Common myeloid progenitor, CD34-positive (primary cell): ENCODE results near the gene ATXN1.

Experiments
- CTCF ChIA-PET: fragments of 350-600 bp; sonication (Branson Sonifier 250); formaldehyde crosslinking; loops from one replicate; lab custom pipeline; 2021; ENCODE audit warnings: antibody characterized with exemption; lab: Charles Lee
- POLR2A ChIA-PET: fragments of 350-600 bp; sonication (Branson Sonifier 250); formaldehyde crosslinking; loops from one replicate; lab custom pipeline; 2021; ENCODE audit warnings: antibody characterized with exemption; lab: Charles Lee
- DNase-seq, 3 donors: peaks; one replicate each; pipeline versions ENCODE4 v3.0.0 to v3.0.0-alpha.2; 2013
- H3K27ac ChIP-seq, 2 experiments: 1 replicate in 1 of 2; 2 replicates in 1 of 2; pipeline ENCODE4 v1.7.0; 2013; ENCODE audit warnings: inconsistent platforms in 2 of 2, low read length in 2 of 2, mild to moderate bottlenecking in 2 of 2, low read depth in 1 of 2, moderate library complexity in 1 of 2; ENCODE audit not compliant: severe bottlenecking in 2 of 2, insufficient read depth in 1 of 2, poor library complexity in 1 of 2
- H3K27me3 ChIP-seq, 5 experiments: replicated peaks in 2 of 5; 1 replicate in 3 of 5; 2 replicates in 2 of 5; pipeline versions ENCODE4 v1.6.1 to v1.7.0; 2013; ENCODE audit warnings: low read length in 4 of 5, mild to moderate bottlenecking in 2 of 5, moderate library complexity in 2 of 5, inconsistent platforms in 1 of 5; ENCODE audit not compliant: insufficient read depth in 5 of 5, control insufficient read depth in 4 of 5
- H3K36me3 ChIP-seq, 4 experiments: 1 replicate in 2 of 4; 2 replicates in 2 of 4; pipeline versions ENCODE4 v1.6.1 to v1.7.0; 2013; ENCODE audit warnings: low read length in 3 of 4, control low read depth in 1 of 4, mild to moderate bottlenecking in 1 of 4; ENCODE audit not compliant: control insufficient read depth in 4 of 4, insufficient read depth in 4 of 4
- H3K4me1 ChIP-seq, 4 experiments: 1 replicate in 3 of 4; 2 replicates in 1 of 4; pipeline versions ENCODE4 v1.6.1 to v1.7.1; 2013; ENCODE audit warnings: low read length in 3 of 4, mild to moderate bottlenecking in 3 of 4, control low read depth in 1 of 4, inconsistent platforms in 1 of 4, moderate library complexity in 1 of 4; ENCODE audit not compliant: control insufficient read depth in 4 of 4, insufficient read depth in 4 of 4; ENCODE audit errors: control extremely low read depth in 1 of 4
- H3K4me3 ChIP-seq, 7 experiments: 1 replicate in 4 of 7; 2 replicates in 3 of 7; pipeline versions ENCODE4 v1.5.1 to v1.7.0; 2013; ENCODE audit warnings: mild to moderate bottlenecking in 7 of 7, low read length in 6 of 7, moderate library complexity in 6 of 7, inconsistent platforms in 2 of 7, low read depth in 2 of 7, control low read depth in 1 of 7; ENCODE audit not compliant: insufficient read depth in 4 of 7, control insufficient read depth in 1 of 7; ENCODE audit errors: extremely low read depth in 1 of 7
- H3K9me3 ChIP-seq, 5 experiments: 1 replicate in 4 of 5; 2 replicates in 1 of 5; pipeline versions ENCODE4 v1.6.1 to v1.7.1; 2013; ENCODE audit warnings: low read length in 4 of 5, mild to moderate bottlenecking in 2 of 5, inconsistent platforms in 1 of 5, low read depth in 1 of 5, moderate library complexity in 1 of 5; ENCODE audit not compliant: control insufficient read depth in 4 of 5, insufficient read depth in 2 of 5; ENCODE audit errors: control extremely low read depth in 1 of 5
- WGBS: methylation state at CpG from one replicate; pipeline ENCODE4 v1.1.5; 2013; ENCODE audit not compliant: insufficient coverage; 5-methylcytosine and 5-hydroxymethylcytosine counted together

ATXN1 gene

DNA sequence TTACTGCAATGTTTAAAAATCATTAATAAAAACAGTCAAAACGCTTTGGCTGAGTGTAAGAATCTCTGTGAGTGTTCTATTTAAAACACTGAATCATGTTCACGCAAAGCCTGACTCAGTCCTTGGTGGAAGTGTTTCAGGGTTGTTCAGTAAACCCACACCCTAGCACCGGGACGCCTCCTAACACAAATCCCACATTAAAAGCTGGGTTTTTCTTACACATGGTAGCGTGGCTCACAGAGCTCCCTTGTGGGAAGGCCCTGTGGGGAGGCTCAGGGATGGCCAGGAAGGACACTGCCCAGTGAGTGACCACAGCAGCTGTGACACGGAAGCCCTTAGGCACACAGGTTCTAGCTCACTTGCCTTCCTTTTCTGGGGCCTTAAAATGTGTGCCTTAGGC is 442.7 kb downstream of the ATXN1 start:
- no peak for DNase-seq
- no peaks in the 10 kb centered on the region for H3K9me3 ChIP-seq
- H3K4me1 ChIP-seq: peaks cover 18 to 43% (median 35%) of the 10 kb centered on the region in 4 experiments
- no peak overlapping the region for H3K27ac ChIP-seq
- no peak overlapping the region for H3K4me3 ChIP-seq
- CTCF ChIA-PET: interaction anchor here (0.9 to 6.3 kb wide), 4 partner anchors 10 to 80 kb away, joined by 3 to 46 read pairs (median 11); partner anchors contain the start of gene GMPR
- H3K36me3 ChIP-seq: no peaks in the 10 kb centered on the region
- POLR2A ChIA-PET: no interaction called here
- no peaks in the 10 kb centered on the region for H3K27me3 ChIP-seq
- WGBS: 92% methylated on average over 4 of the region's 6 CpGs

DNA sequence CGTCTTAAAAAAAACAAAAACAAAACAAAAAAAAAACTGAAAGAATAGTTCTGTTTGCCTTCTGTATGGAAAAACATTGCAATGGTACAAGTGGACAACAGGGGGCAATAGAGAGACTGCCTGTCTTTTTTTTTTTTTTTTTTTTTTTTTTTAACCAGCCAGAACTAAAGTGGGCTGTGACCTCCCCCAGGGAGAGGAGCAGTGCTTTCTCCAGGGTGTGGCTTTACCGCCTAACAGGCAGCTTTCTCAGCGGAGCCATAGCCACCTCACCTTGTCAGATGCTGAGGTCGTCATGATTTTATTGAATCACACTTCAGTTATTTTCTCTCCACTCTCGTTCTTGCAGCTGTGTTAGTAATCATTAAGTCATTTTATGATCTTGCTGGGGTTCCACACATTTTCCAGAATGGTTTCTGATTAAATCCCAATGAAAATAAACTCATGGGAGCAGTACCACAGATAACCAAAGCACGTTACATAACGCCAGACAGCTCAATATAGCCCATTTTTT is 444.5 kb downstream of the ATXN1 start:
- ChIA-PET POLR2A (no interaction called here), CTCF (interaction anchor here (0.6 to 6.3 kb wide), 11 partner anchors 8 to 1717 kb away, joined by 3 to 46 read pairs (median 4); no protein-coding TSS in a partner anchor)
- Histone ChIP-seq H3K27me3 (no peaks in the 10 kb centered on the region), H3K27ac (no peak overlapping the region), H3K4me3 (no peak overlapping the region), H3K4me1 (peaks cover 14 to 33% (median 26%) of the 10 kb centered on the region in 4 experiments), H3K9me3 (no peaks in the 10 kb centered on the region), H3K36me3 (no peaks in the 10 kb centered on the region)
- peak; percentile 55 to 67 (median 57) for DNase-seq
- 87% methylated on average over 3 of the region's 7 CpGs for WGBS

DNA sequence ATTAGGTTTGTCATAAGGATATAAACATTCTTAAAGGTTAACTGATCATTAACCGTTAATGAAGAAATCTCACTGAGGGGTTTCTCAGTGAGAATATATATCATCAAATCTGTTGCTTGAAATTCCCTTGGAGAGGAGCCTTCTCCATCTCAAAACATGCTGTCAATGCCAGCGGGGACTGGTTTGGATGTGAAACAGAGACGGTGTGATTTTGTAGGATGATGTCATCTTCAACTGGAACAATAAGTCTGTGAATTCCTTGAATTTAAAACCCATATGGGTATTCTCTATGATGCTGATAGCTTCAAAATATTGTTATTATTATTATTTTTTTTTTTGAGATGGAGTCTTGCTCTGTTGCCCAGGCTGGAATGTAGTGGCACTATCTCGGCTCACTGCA is 447.0 kb downstream of the ATXN1 start:
- no peaks in the 10 kb centered on the region for H3K9me3 ChIP-seq
- peaks cover 0 to 1% (median 0%) of the 10 kb centered on the region in 4 experiments for H3K36me3 ChIP-seq
- WGBS: 100% methylated on average over 1 of the region's 4 CpGs
- ChIA-PET POLR2A (interaction anchor here (0.6 kb wide), 1 partner anchor 37 kb away, joined by 4 read pairs; no protein-coding TSS in a partner anchor), CTCF (interaction anchor here (1.0 to 2.4 kb wide), 2 partner anchors 15 to 76 kb away, joined by 3 to 7 read pairs; partner anchors contain the start of gene GMPR)
- no peaks in the 10 kb centered on the region for H3K27me3 ChIP-seq
- peaks cover 4 to 13% (median 8%) of the 10 kb centered on the region in 4 experiments for H3K4me1 ChIP-seq
- no peak overlapping the region for H3K4me3 ChIP-seq
- no peak for DNase-seq
- H3K27ac ChIP-seq: no peak overlapping the region

DNA sequence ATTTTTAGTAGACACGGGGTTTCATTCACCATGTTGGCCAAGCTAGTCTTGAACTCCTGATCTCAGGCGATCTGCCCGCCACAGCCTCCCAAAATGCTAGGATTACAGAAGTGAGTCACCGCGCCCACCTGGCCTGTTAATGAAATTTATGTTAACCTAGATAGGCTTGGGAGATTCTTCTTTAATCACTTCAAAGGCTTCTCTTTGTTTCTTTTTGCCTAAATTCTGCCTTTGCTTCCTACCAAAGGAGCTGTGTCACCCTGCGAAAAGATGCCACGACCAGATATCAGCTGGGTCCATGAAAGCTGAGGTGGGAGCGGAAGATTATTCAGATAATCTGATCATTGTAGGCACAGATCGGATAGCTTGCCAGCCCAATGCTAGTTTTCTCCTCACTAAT is 447.5 kb downstream of the ATXN1 start:
- Histone ChIP-seq H3K4me1 (peaks cover 0 to 10% (median 2%) of the 10 kb centered on the region in 4 experiments), H3K27me3 (no peaks in the 10 kb centered on the region), H3K27ac (no peak overlapping the region), H3K4me3 (no peak overlapping the region), H3K36me3 (peaks cover 0 to 3% (median 0%) of the 10 kb centered on the region in 4 experiments), H3K9me3 (no peaks in the 10 kb centered on the region)
- 69% methylated on average over 4 of the region's 9 CpGs for WGBS
- no peak for DNase-seq
- ChIA-PET POLR2A (interaction anchor here (0.6 kb wide), 1 partner anchor 36 kb away, joined by 4 read pairs; no protein-coding TSS in a partner anchor), CTCF (interaction anchor here (1.0 to 2.4 kb wide), 2 partner anchors 14 to 75 kb away, joined by 3 to 7 read pairs; partner anchors contain the start of gene GMPR)

DNA sequence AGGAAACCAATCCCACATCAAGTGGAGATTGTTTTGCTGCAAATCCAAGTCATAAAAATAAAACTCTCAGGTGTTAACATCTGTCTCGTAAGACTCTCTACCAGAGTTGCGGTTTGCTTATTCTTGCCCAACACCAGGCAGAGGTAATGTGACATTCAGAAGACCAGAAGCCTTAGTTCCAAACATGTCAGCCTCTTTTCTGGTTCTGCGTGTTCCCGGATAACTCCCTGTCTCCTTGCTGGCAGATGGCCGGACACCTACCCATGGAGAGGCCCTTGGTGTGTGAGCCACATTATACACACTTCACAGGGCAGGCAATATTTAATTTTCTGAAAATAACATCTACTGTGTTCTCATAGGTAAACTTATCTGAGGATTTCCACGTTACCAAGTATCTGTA is 449.5 kb downstream of the ATXN1 start:
- H3K36me3 ChIP-seq: peaks cover 0 to 3% (median 0%) of the 10 kb centered on the region in 4 experiments
- WGBS: 100% methylated on average over 3 of the region's 6 CpGs
- no peak for DNase-seq
- POLR2A ChIA-PET: no interaction called here
- CTCF ChIA-PET: interaction anchor here (1.3 kb wide), 1 partner anchor 13 kb away, joined by 3 read pairs; no protein-coding TSS in a partner anchor
- H3K27ac ChIP-seq: no peak overlapping the region
- H3K4me3 ChIP-seq: no peak overlapping the region
- H3K9me3 ChIP-seq: no peaks in the 10 kb centered on the region
- peaks cover 0 to under 1% (median 0%) of the 10 kb centered on the region in 4 experiments for H3K4me1 ChIP-seq
- no peaks in the 10 kb centered on the region for H3K27me3 ChIP-seq

DNA sequence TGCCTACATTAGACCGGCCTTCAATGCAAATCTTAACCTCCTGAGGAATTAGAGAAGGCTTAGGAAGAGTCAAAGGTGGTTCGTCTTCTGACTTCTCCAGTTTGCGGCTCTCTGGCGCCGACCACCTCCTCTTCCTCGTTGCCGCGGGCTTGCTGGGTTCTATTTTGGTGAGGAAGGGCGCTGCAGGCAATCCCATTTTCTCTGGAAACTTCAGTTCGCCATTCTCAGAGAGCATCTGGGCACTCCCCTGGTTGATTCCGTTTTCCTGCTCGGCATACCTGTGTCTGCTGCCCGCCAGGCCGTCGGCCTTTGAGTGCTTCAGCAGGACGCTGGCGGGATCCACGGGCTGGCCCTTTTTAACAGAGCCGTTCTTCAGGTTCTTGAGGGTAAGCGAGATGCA is 454.9 kb downstream of the ATXN1 start:
- Histone ChIP-seq H3K4me3 (no peak overlapping the region), H3K36me3 (peaks cover 0 to 16% (median 5%) of the 10 kb centered on the region in 4 experiments), H3K27ac (no peak overlapping the region), H3K4me1 (peaks cover 0 to 14% (median 0%) of the 10 kb centered on the region in 4 experiments), H3K27me3 (no peaks in the 10 kb centered on the region), H3K9me3 (no peaks in the 10 kb centered on the region)
- POLR2A ChIA-PET: no interaction called here
- DNase-seq: no peak
- CTCF ChIA-PET: interaction anchor here (1.0 kb wide), 1 partner anchor 14 kb away, joined by 3 read pairs; no protein-coding TSS in a partner anchor
- WGBS: 96% methylated on average over 20 of the region's 20 CpGs

DNA sequence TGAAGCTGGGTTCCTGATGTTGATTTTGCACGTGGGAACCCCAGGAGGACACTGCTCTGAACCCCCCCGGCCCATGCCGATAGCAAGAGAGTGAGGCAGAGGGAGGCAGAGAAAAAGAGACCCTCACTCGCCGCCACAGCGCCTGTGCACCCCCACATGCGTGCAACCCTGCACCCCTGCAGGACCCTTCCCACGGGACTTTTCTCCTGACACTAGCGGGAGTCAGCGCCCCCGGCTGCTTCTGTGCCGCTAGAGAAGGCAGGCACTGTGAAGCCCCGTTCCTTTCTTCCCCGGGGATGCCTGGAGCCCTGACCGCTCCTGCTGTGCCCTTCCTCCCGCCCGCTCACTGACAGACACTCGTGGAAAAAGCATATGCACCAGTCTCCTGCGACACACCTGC is 455.5 kb downstream of the ATXN1 start:
- H3K27me3 ChIP-seq: no peaks in the 10 kb centered on the region
- POLR2A ChIA-PET: no interaction called here
- H3K4me1 ChIP-seq: peaks cover 0 to 14% (median 0%) of the 10 kb centered on the region in 4 experiments
- 100% methylated on average over 10 of the region's 19 CpGs for WGBS
- no peak overlapping the region for H3K4me3 ChIP-seq
- no peak overlapping the region for H3K27ac ChIP-seq
- DNase-seq: no peak
- CTCF ChIA-PET: no interaction called here
- H3K9me3 ChIP-seq: no peaks in the 10 kb centered on the region
- peaks cover 0 to 16% (median 7%) of the 10 kb centered on the region in 4 experiments for H3K36me3 ChIP-seq
